Measurements from ENCODE around the gene GEMIN2. TPM values are rescaled to one million over a fixed set of nuclear protein-coding genes. Genes with fewer than 3 reads are reported as not detected.
"Not testable (repeated sequence)": the region's sequence is repeated elsewhere in the genome, so short reads cannot be mapped to it uniquely, and the experiment has no call there.

The GEMIN2 gene
- total RNA-seq, 1 donor from 2014 or later, result 25.5 TPM

DNA sequence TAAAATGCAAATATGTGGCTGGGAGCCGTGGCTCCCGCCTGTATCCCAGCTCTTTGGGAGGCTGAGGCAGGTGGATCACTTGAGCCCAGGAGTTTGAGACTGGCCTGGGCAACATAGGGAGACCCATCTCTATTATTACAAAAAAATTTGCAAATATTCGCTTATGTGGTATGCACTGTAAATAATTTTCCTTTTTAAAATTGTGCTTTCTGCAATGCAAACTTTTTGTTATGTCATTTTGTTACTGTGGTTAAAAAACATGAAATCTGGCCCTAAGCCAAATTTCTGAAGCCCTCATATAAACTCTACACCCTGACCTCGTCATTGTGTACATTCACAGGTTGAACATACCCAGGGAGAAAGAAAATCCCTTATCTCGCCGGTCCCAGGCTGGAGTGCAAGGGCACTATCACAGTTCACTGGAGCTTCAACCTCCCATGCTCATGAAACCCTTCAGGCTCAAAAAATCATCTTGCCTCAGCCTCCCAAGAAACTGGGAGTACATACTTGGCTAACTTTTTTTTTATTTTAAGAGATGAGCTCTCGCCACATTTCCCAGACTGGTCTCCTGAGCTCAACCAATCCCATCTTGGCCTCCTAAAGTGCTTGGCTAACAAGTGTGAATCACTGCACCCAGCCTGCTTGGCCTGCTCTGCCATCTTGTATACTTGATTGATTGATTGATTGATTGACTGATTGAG is 31.3 kb downstream of the GEMIN2 start:
- H3K27me3 ChIP-seq, result no peaks in the 10 kb centered on the region
- TF ChIP-seq POLR2AphosphoS5 (IDR thresholded peaks at IDR 0.05; ENCODE audit: insufficient read depth in 1 of 2, low read depth in 1 of 2) (no peak), POLR2A (IDR thresholded peaks at IDR 0.05) (no peak)
- TF ChIP-seq, protein P1, sequence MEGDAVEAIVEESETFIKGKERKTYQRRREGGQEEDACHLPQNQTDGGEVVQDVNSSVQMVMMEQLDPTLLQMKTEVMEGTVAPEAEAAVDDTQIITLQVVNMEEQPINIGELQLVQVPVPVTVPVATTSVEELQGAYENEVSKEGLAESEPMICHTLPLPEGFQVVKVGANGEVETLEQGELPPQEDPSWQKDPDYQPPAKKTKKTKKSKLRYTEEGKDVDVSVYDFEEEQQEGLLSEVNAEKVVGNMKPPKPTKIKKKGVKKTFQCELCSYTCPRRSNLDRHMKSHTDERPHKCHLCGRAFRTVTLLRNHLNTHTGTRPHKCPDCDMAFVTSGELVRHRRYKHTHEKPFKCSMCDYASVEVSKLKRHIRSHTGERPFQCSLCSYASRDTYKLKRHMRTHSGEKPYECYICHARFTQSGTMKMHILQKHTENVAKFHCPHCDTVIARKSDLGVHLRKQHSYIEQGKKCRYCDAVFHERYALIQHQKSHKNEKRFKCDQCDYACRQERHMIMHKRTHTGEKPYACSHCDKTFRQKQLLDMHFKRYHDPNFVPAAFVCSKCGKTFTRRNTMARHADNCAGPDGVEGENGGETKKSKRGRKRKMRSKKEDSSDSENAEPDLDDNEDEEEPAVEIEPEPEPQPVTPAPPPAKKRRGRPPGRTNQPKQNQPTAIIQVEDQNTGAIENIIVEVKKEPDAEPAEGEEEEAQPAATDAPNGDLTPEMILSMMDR (IDR thresholded peaks at IDR 0.05), result no peak
- no peak overlapping the region for H3K4me3 ChIP-seq
- intact Hi-C loops (cut with DNase I), result no loop called here
- H3K9me3 ChIP-seq, result no peaks in the 10 kb centered on the region
- DNase-seq (ENCODE audit: extremely low spot score in 2 of 2), result no peak
- no peak overlapping the region for H3K27ac ChIP-seq
- H3K4me1 ChIP-seq, result no peaks in the 10 kb centered on the region
- peaks cover 0 to 41% of the 10 kb centered on the region in 2 donors for H3K36me3 ChIP-seq

DNA sequence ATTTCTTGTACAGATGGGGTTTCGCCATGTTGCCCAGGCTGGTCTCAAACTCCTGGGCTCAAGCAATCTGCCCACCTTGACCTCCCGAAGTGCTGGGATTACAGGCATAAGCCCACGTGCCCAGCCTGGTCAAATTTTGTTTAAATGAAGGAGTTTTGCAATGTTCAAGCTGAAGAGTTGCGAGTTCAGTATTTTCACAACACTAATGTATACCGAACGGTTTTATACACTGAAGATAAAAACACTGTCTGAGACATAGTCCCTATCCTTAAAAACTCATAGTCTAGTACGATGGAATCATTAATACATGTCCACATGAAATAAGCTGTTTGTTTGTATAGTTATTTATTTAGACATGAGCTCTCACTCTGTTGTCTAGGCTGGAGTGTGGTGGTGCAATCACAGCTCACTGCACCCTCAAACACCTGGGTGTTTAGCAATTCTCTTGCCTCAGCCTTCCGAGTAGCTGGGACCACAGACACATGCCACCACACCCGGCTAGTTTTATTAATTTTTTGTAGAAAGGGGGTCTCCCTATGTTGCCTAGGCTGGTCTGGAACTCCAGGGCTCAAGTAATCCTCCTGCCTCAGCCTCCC is 40.6 kb downstream of the GEMIN2 start:
- Histone ChIP-seq H3K9me3 (no peaks in the 10 kb centered on the region), H3K4me1 (no peaks in the 10 kb centered on the region), H3K27me3 (no peaks in the 10 kb centered on the region), H3K4me3 (no peak overlapping the region), H3K27ac (no peak overlapping the region), H3K36me3 (peaks cover 0 to 56% of the 10 kb centered on the region in 2 donors)
- no peak for TF ChIP-seq POLR2AphosphoS5 (IDR thresholded peaks at IDR 0.05; ENCODE audit: insufficient read depth in 1 of 2, low read depth in 1 of 2)
- no peak for TF ChIP-seq POLR2A (IDR thresholded peaks at IDR 0.05)
- no peak for DNase-seq (ENCODE audit: extremely low spot score in 2 of 2)
- intact Hi-C loops (cut with DNase I), result no loop called here

DNA sequence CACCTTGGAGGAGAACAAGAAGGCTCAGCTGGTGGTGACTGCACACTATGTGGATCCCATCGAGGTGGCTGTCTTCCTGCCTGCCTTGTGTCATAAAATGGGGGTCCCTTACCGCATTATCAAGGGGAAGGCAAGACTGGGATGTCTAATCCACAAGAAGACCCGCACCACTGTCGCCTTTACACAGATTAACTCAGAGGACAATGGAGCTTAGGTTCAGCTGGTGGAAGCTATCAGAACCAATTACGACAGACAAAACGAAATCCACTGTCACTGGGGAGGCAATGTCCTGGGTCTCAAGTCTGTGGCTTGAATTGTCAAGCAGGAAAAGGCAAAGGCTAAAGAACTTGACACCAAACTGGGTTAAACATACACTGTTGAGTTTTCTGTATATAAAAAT is 43.4 kb downstream of the GEMIN2 start:
- Histone ChIP-seq H3K36me3 (peaks cover 0 to 48% of the 10 kb centered on the region in 2 donors), H3K4me3 (no peak overlapping the region), H3K4me1 (no peaks in the 10 kb centered on the region), H3K27me3 (no peaks in the 10 kb centered on the region), H3K27ac (no peak overlapping the region), H3K9me3 (no peaks in the 10 kb centered on the region)
- TF ChIP-seq, protein P1 (IDR thresholded peaks at IDR 0.05), result no peak
- TF ChIP-seq POLR2AphosphoS5 (IDR thresholded peaks at IDR 0.05; ENCODE audit: insufficient read depth in 1 of 2, low read depth in 1 of 2), result no peak
- no peak for TF ChIP-seq POLR2A (IDR thresholded peaks at IDR 0.05)
- no peak for DNase-seq (ENCODE audit: extremely low spot score in 2 of 2)
- intact Hi-C loops (cut with DNase I), result no loop called here

DNA sequence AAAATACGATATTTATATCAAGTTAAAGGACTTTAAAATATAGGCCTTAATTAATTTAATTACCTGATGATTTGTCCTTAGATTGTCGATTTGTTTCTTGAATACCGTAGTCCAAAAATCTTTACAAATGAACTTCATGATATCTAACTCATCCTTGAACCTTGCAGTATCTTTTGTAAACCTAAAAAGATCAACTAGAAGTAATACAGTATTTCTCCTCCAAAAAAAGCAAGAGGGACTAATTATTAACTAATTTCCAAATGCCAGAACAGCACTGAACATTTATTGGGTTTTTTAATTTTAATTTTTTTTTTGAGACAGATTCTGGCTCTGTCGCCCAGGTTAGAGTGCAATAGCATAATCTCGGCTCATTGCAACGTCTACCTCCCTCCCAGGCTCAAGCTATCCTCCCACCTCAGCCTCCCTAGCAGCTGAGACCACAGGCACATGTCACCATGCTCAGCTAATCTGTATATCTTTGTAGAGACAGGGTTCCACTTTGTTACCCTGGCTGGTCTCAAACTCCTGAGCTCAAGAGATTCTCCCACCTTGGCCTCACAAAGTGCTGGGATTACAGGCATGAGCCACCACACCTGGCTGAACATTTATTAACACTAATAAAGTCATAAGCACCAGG is 44.2 kb downstream of the GEMIN2 start:
- Histone ChIP-seq H3K27ac (no peak overlapping the region), H3K36me3 (peaks cover 0 to 45% of the 10 kb centered on the region in 2 donors), H3K9me3 (no peaks in the 10 kb centered on the region), H3K4me3 (no peak overlapping the region), H3K4me1 (no peaks in the 10 kb centered on the region), H3K27me3 (no peaks in the 10 kb centered on the region)
- no peak for DNase-seq (ENCODE audit: extremely low spot score in 2 of 2)
- intact Hi-C loops (cut with DNase I), result no loop called here
- TF ChIP-seq POLR2AphosphoS5 (IDR thresholded peaks at IDR 0.05; ENCODE audit: insufficient read depth in 1 of 2, low read depth in 1 of 2) (no peak), POLR2A (IDR thresholded peaks at IDR 0.05) (no peak)
- TF ChIP-seq, protein P1 (IDR thresholded peaks at IDR 0.05), result no peak

DNA sequence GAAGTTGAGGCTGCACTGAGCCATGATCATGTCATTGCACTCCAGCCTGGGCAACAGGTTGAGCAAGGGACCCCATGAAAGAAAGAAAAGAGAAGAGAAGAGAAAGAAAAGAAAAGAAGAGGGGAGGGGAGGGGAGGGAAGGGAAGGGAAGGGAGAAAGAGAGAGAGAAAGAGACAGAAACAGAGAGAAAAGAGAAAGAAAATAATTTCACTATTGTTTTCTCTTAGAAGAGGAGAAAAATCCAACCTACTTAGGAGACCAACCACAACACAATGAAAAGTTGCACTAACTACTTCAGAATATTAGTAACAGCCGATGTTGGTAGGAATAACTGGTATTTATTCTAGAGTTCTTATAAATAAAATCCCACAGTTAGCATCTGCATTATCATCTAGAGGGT is 46.4 kb downstream of the GEMIN2 start:
- H3K9me3 ChIP-seq, result no peaks in the 10 kb centered on the region
- peaks cover 0 to 38% of the 10 kb centered on the region in 2 donors for H3K36me3 ChIP-seq
- no peak for TF ChIP-seq POLR2AphosphoS5 (IDR thresholded peaks at IDR 0.05; ENCODE audit: insufficient read depth in 1 of 2, low read depth in 1 of 2)
- TF ChIP-seq, protein P1 (IDR thresholded peaks at IDR 0.05), result no peak
- no peak for TF ChIP-seq POLR2A (IDR thresholded peaks at IDR 0.05)
- no peaks in the 10 kb centered on the region for H3K4me1 ChIP-seq
- DNase-seq (ENCODE audit: extremely low spot score in 2 of 2), result no peak
- no peak overlapping the region for H3K4me3 ChIP-seq
- intact Hi-C loops (cut with DNase I), result no loop called here
- H3K27ac ChIP-seq, result no peak overlapping the region
- H3K27me3 ChIP-seq, result no peaks in the 10 kb centered on the region

DNA sequence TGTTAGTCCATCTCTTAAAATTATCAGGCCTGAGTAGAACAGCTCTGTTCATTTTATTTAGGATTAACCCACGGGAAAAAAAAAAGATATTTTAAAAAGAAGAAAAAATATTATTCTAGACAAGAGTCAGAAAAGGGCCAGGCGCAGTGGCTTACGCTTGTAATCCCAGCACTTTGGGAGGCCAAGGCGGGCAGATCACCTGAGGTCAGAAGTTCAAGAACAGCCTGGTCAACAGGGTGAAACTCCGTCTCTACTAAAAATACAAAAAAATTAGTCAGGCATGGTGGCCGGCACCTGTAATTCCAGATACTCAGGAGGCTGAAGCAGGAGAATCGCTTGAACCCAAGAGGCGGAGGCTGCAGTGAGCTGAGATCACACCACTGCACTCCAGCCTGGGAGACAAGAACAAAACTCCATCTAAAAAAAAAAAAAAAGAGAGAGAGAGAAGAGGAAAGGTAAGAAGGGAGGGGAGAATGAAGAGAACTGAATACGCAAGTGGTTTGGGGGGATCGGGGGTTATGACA is 53.7 kb downstream of the GEMIN2 start:
- intact Hi-C loops (cut with DNase I); H3K27ac ChIP-seq; H3K4me3 ChIP-seq; DNase-seq (ENCODE audit: extremely low spot score in 2 of 2); H3K27me3 ChIP-seq; H3K9me3 ChIP-seq; H3K36me3 ChIP-seq: not testable (repeated sequence)
- peaks cover 32% of the 10 kb centered on the region for H3K4me1 ChIP-seq
